ENCODE data around the gene MSI2.

Gene MSI2

GRCh38 chr17:57277923-57278604 is 21.7 kb downstream of the MSI2 start:
- no peak overlapping the region for H3K4ac ChIP-seq (ENCODE audit: low read length)
- H3K4me1 ChIP-seq (ENCODE audit: control insufficient read depth in 2 of 2, insufficient read depth in 1 of 2, low read depth in 1 of 2, low read length in 2 of 2), result peaks cover 28 to 33% of the 10 kb centered on the region in 2 donors
- no CpG with 5 or more reads among the region's 8 CpGs for WGBS, 2 donors (ENCODE audit: extremely low coverage in 2 of 2, insufficient read length in 2 of 2, insufficient replicate concordance in 1 of 2)
- no peak overlapping the region for H2BK15ac ChIP-seq (ENCODE audit: low read length)
- DNase-seq (ENCODE audit: low spot score), result no peak
- H3K14ac ChIP-seq (ENCODE audit: low read length), result no peak overlapping the region
- no peak overlapping the region for H3K4me2 ChIP-seq (ENCODE audit: insufficient read depth, low read length, poor library complexity, severe bottlenecking)
- no peak overlapping the region for H2AFZ ChIP-seq (ENCODE audit: low read length)
- H3K9me3 ChIP-seq (replicated peaks in 1 of 2; ENCODE audit: control insufficient read depth in 2 of 2, insufficient read depth in 1 of 2, low read depth in 1 of 2, low read length in 2 of 2), result no peaks in the 10 kb centered on the region
- no peaks in the 10 kb centered on the region for H3K27me3 ChIP-seq (ENCODE audit: control insufficient read depth in 3 of 3, insufficient read depth in 3 of 3, low read depth in 1 of 3, low read length in 3 of 3)
- H4K8ac ChIP-seq (ENCODE audit: low read depth, low read length), result no peak overlapping the region
- no peak overlapping the region for H3K27ac ChIP-seq (replicated peaks; ENCODE audit: low read length)
- no peak overlapping the region for H4K91ac ChIP-seq (ENCODE audit: low read depth, low read length, poor library complexity)
- no peak overlapping the region for H3K4me3 ChIP-seq (ENCODE audit: low read length in 2 of 2)
- no peak overlapping the region for H3K18ac ChIP-seq (ENCODE audit: low read length)
- no peak overlapping the region for H2BK120ac ChIP-seq (ENCODE audit: low read depth, low read length)
- no peak overlapping the region for H3K23ac ChIP-seq (ENCODE audit: low read depth, low read length, poor library complexity)
- peaks cover 7% of the 10 kb centered on the region for H3K79me1 ChIP-seq (ENCODE audit: low read depth, low read length)
- H2BK5ac ChIP-seq (ENCODE audit: low read length), result no peak overlapping the region
- H2BK12ac ChIP-seq (ENCODE audit: low read length), result no peak overlapping the region
- no peak overlapping the region for H3K9ac ChIP-seq (ENCODE audit: low read depth, low read length, poor library complexity)
- H3K36me3 ChIP-seq (replicated peaks in 1 of 2; ENCODE audit: control insufficient read depth in 2 of 2, insufficient read depth in 2 of 2, low read length in 2 of 2), result peaks cover 14 to 91% of the 10 kb centered on the region in 2 donors
- H2AK5ac ChIP-seq (ENCODE audit: low read depth, low read length), result no peak overlapping the region

GRCh38 chr17:57278740-57279387 is 22.5 kb downstream of the MSI2 start:
- peaks cover 7% of the 10 kb centered on the region for H3K79me1 ChIP-seq (ENCODE audit: low read depth, low read length)
- H3K4ac ChIP-seq (ENCODE audit: low read length), result no peak overlapping the region
- peaks cover 14 to 87% of the 10 kb centered on the region in 2 donors for H3K36me3 ChIP-seq (replicated peaks in 1 of 2; ENCODE audit: control insufficient read depth in 2 of 2, insufficient read depth in 2 of 2, low read length in 2 of 2)
- H3K23ac ChIP-seq (ENCODE audit: low read depth, low read length, poor library complexity), result no peak overlapping the region
- no peak overlapping the region for H2BK5ac ChIP-seq (ENCODE audit: low read length)
- WGBS, 2 donors (ENCODE audit: extremely low coverage in 2 of 2, insufficient read length in 2 of 2, insufficient replicate concordance in 1 of 2), result no CpG with 5 or more reads among the region's 10 CpGs
- H2AFZ ChIP-seq (ENCODE audit: low read length), result no peak overlapping the region
- no peak overlapping the region for H2BK12ac ChIP-seq (ENCODE audit: low read length)
- H3K27ac ChIP-seq (replicated peaks; ENCODE audit: low read length), result no peak overlapping the region
- peak overlapping the region; percentile 31 for H3K9ac ChIP-seq (ENCODE audit: low read depth, low read length, poor library complexity)
- no peak overlapping the region for H3K4me3 ChIP-seq (ENCODE audit: low read length in 2 of 2)
- H2BK120ac ChIP-seq (ENCODE audit: low read depth, low read length), result no peak overlapping the region
- no peak overlapping the region for H4K91ac ChIP-seq (ENCODE audit: low read depth, low read length, poor library complexity)
- DNase-seq (ENCODE audit: low spot score), result no peak
- H3K27me3 ChIP-seq (ENCODE audit: control insufficient read depth in 3 of 3, insufficient read depth in 3 of 3, low read depth in 1 of 3, low read length in 3 of 3), result no peaks in the 10 kb centered on the region
- H3K4me2 ChIP-seq (ENCODE audit: insufficient read depth, low read length, poor library complexity, severe bottlenecking), result no peak overlapping the region
- no peak overlapping the region for H3K18ac ChIP-seq (ENCODE audit: low read length)
- no peak overlapping the region for H4K8ac ChIP-seq (ENCODE audit: low read depth, low read length)
- H2BK15ac ChIP-seq (ENCODE audit: low read length), result no peak overlapping the region
- H3K9me3 ChIP-seq (replicated peaks in 1 of 2; ENCODE audit: control insufficient read depth in 2 of 2, insufficient read depth in 1 of 2, low read depth in 1 of 2, low read length in 2 of 2), result no peaks in the 10 kb centered on the region
- peaks cover 31 to 34% of the 10 kb centered on the region in 2 donors for H3K4me1 ChIP-seq (ENCODE audit: control insufficient read depth in 2 of 2, insufficient read depth in 1 of 2, low read depth in 1 of 2, low read length in 2 of 2)
- H3K14ac ChIP-seq (ENCODE audit: low read length), result no peak overlapping the region
- no peak overlapping the region for H2AK5ac ChIP-seq (ENCODE audit: low read depth, low read length)

- Histone ChIP-seq H3K9ac (ENCODE audit: low read depth, low read length, poor library complexity) (no peak overlapping the region), H3K14ac (ENCODE audit: low read length) (no peak overlapping the region), H4K8ac (ENCODE audit: low read depth, low read length) (no peak overlapping the region), H3K4me3 (ENCODE audit: low read length in 2 of 2) (no peak overlapping the region), H3K18ac (ENCODE audit: low read length) (no peak overlapping the region), H2AK5ac (ENCODE audit: low read depth, low read length) (no peak overlapping the region), H3K4me1 (ENCODE audit: control insufficient read depth in 2 of 2, insufficient read depth in 1 of 2, low read depth in 1 of 2, low read length in 2 of 2) (peaks cover 31 to 34% of the 10 kb centered on the region in 2 donors), H2AFZ (ENCODE audit: low read length) (no peak overlapping the region), H3K27ac (replicated peaks; ENCODE audit: low read length) (no peak overlapping the region), H4K91ac (ENCODE audit: low read depth, low read length, poor library complexity) (no peak overlapping the region), H3K36me3 (replicated peaks in 1 of 2; ENCODE audit: control insufficient read depth in 2 of 2, insufficient read depth in 2 of 2, low read length in 2 of 2) (peaks cover 11 to 81% of the 10 kb centered on the region in 2 donors), H3K4me2 (ENCODE audit: insufficient read depth, low read length, poor library complexity, severe bottlenecking) (no peak overlapping the region), H2BK5ac (ENCODE audit: low read length) (no peak overlapping the region), H3K4ac (ENCODE audit: low read length) (no peak overlapping the region), H2BK120ac (ENCODE audit: low read depth, low read length) (no peak overlapping the region), H3K9me3 (replicated peaks in 1 of 2; ENCODE audit: control insufficient read depth in 2 of 2, insufficient read depth in 1 of 2, low read depth in 1 of 2, low read length in 2 of 2) (no peaks in the 10 kb centered on the region), H2BK12ac (ENCODE audit: low read length) (no peak overlapping the region), H3K23ac (ENCODE audit: low read depth, low read length, poor library complexity) (no peak overlapping the region), H2BK15ac (ENCODE audit: low read length) (no peak overlapping the region), H3K27me3 (ENCODE audit: control insufficient read depth in 3 of 3, insufficient read depth in 3 of 3, low read depth in 1 of 3, low read length in 3 of 3) (no peaks in the 10 kb centered on the region), H3K79me1 (ENCODE audit: low read depth, low read length) (peaks cover 5% of the 10 kb centered on the region)
- no peak for DNase-seq (ENCODE audit: low spot score)
- no CpG with 5 or more reads among the region's 3 CpGs for whole genome bisulfite sequencing, 2 donors (ENCODE audit: extremely low coverage in 2 of 2, insufficient read length in 2 of 2, insufficient replicate concordance in 1 of 2)
These were observed 23.1 kb downstream of the MSI2 start for GRCh38 chr17:57279432-57279831.

- Histone ChIP-seq H3K18ac (ENCODE audit: low read length) (no peak overlapping the region), H2BK5ac (ENCODE audit: low read length) (no peak overlapping the region), H3K4ac (ENCODE audit: low read length) (no peak overlapping the region), H3K9me3 (replicated peaks in 1 of 2; ENCODE audit: control insufficient read depth in 2 of 2, insufficient read depth in 1 of 2, low read depth in 1 of 2, low read length in 2 of 2) (no peaks in the 10 kb centered on the region), H3K36me3 (replicated peaks in 1 of 2; ENCODE audit: control insufficient read depth in 2 of 2, insufficient read depth in 2 of 2, low read length in 2 of 2) (peaks cover 9 to 56% of the 10 kb centered on the region in 2 donors), H3K4me2 (ENCODE audit: insufficient read depth, low read length, poor library complexity, severe bottlenecking) (no peak overlapping the region), H2BK15ac (ENCODE audit: low read length) (no peak overlapping the region), H3K4me1 (ENCODE audit: control insufficient read depth in 2 of 2, insufficient read depth in 1 of 2, low read depth in 1 of 2, low read length in 2 of 2) (peaks cover 39 to 55% of the 10 kb centered on the region in 2 donors), H3K27me3 (ENCODE audit: control insufficient read depth in 3 of 3, insufficient read depth in 3 of 3, low read depth in 1 of 3, low read length in 3 of 3) (no peaks in the 10 kb centered on the region), H3K27ac (replicated peaks; ENCODE audit: low read length) (no peak overlapping the region), H2BK120ac (ENCODE audit: low read depth, low read length) (no peak overlapping the region), H3K9ac (ENCODE audit: low read depth, low read length, poor library complexity) (no peak overlapping the region), H3K14ac (ENCODE audit: low read length) (no peak overlapping the region), H3K23ac (ENCODE audit: low read depth, low read length, poor library complexity) (no peak overlapping the region), H3K4me3 (ENCODE audit: low read length in 2 of 2) (no peak overlapping the region), H2BK12ac (ENCODE audit: low read length) (no peak overlapping the region), H2AFZ (ENCODE audit: low read length) (no peak overlapping the region), H3K79me1 (ENCODE audit: low read depth, low read length) (peaks cover 3% of the 10 kb centered on the region), H2AK5ac (ENCODE audit: low read depth, low read length) (no peak overlapping the region), H4K91ac (ENCODE audit: low read depth, low read length, poor library complexity) (no peak overlapping the region), H4K8ac (ENCODE audit: low read depth, low read length) (no peak overlapping the region)
- no CpG with 5 or more reads among the region's 4 CpGs for WGBS, 2 donors (ENCODE audit: extremely low coverage in 2 of 2, insufficient read length in 2 of 2, insufficient replicate concordance in 1 of 2)
- no peak for DNase-seq (ENCODE audit: low spot score)
These were observed 25.6 kb downstream of the MSI2 start for GRCh38 chr17:57281887-57282286.

Data from neuronal stem cell (in vitro differentiated cells).